Measurements from ENCODE around the gene SMTN. TPM values are rescaled to one million over a fixed set of nuclear protein-coding genes. Genes with fewer than 3 reads are reported as not detected.

SMTN gene
- polyA plus RNA-seq, 1 of the 3 experiments (the other 2 are of a cell fraction) = 30.4 TPM

- WGBS (ENCODE audit: low lambda C conversion rate) = 66% methylated on average over 3 of the region's 3 CpGs
- ChIA-PET POLR2A (no interaction called here), CTCF (no interaction called here)
- TF ChIP-seq CHD2 (IDR thresholded peaks at IDR 0.05; ENCODE audit: low read length, partially characterized antibody) = no peak
- no peak for TF ChIP-seq FOXJ3 (CRISPR knock-in tag; IDR thresholded peaks at IDR 0.05)
- TF ChIP-seq NFIC (IDR thresholded peaks at IDR 0.05; ENCODE audit: borderline replicate concordance) = no peak
- TF ChIP-seq RAD21 (IDR thresholded peaks at IDR 0.05; ENCODE audit: low read length) = no peak
- TF ChIP-seq USF1 (IDR thresholded peaks at IDR 0.05; ENCODE audit: borderline replicate concordance, low read depth) = no peak
- no peak for TF ChIP-seq MEF2A (IDR thresholded peaks at IDR 0.05; ENCODE audit: borderline replicate concordance, low read depth)
- no peak for TF ChIP-seq EP300 (IDR thresholded peaks at IDR 0.05; ENCODE audit: borderline replicate concordance in 1 of 2, low read depth in 1 of 2, low read length in 1 of 2)
- no peak for TF ChIP-seq MXI1 (IDR thresholded peaks at IDR 0.05; ENCODE audit: low read depth, low read length)
- TF ChIP-seq SMC3 (IDR thresholded peaks at IDR 0.05; ENCODE audit: low read depth, low read length) = no peak
- no peak for TF ChIP-seq EZH2phosphoT487 (IDR thresholded peaks at IDR 0.05; ENCODE audit: borderline replicate concordance, low read depth)
- H3K79me2 ChIP-seq (ENCODE audit: insufficient read depth) = no peaks in the 10 kb centered on the region
- H3K4me2 ChIP-seq = no peak overlapping the region
- no peaks in the 10 kb centered on the region for H3F3A ChIP-seq (replicated peaks; ENCODE audit: insufficient read depth)
- no peak overlapping the region for H3K27ac ChIP-seq (ENCODE audit: low read depth in 2 of 2, low read length in 1 of 2)
- H3K4me3 ChIP-seq (ENCODE audit: low read depth in 2 of 2, low read length in 1 of 2) = no peak overlapping the region
- no peak overlapping the region for H2AFZ ChIP-seq (ENCODE audit: low read depth)
- H3K9ac ChIP-seq = no peak overlapping the region
- no peak for DNase-seq
- peaks cover 0 to 3% of the 10 kb centered on the region in 2 experiments; a peak in 1 of 4 replicates for H3K4me1 ChIP-seq (ENCODE audit: control insufficient read depth in 1 of 2, insufficient read depth in 2 of 2, low read depth in 1 of 2, low read length in 1 of 2)
- no peaks in the 10 kb centered on the region for H3K27me3 ChIP-seq (ENCODE audit: insufficient read depth)
- H3K36me3 ChIP-seq (replicated peaks in 1 of 2; ENCODE audit: control insufficient read depth in 1 of 2, insufficient read depth in 2 of 2, low read length in 1 of 2) = no peaks in the 10 kb centered on the region
- no peaks in the 10 kb centered on the region for H4K20me1 ChIP-seq (ENCODE audit: insufficient read depth)
- H3K9me3 ChIP-seq = no peaks in the 10 kb centered on the region
- H3K9me2 ChIP-seq = no peaks in the 10 kb centered on the region
These were observed 40.3 kb upstream of the SMTN start for GRCh38 chr22:31040542-31041398.

DNA sequence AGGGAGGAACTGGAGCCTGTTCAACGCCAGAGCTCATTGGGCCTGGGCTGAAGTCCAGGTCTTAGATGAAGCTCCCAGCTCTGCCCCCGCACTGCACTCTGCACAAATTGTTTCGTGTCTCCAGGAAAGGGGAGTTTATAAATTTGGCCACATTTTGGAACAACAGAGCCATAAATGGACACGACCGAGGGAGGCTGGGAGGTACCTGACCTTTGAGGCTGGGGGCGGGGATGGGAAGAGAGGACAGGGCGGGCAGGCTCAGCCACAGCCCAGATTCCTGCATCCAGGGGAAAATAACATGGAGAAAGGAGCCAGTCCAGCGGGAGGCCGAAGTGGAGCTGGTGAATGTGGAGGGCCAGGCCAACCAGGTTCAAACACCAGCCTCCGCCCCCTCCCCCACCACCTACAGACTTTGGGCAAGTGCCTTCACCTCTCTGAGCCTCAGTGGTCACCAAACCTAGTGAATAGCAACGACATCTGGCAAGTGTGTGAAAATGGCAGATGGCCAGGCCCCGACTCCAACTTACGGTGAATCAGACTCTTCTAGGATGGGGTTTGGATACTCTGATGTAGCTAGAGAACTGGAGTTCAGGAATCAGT lies 36.8 kb upstream of the SMTN start:
- TF ChIP-seq USF2 (IDR thresholded peaks at IDR 0.05; ENCODE audit: borderline replicate concordance, low read depth, low read length) (no peak), NFIC (IDR thresholded peaks at IDR 0.05; ENCODE audit: borderline replicate concordance) (no peak), SIN3A (IDR thresholded peaks at IDR 0.05; ENCODE audit: borderline replicate concordance, low read depth, low read length) (no peak), FOXM1 (IDR thresholded peaks at IDR 0.05; ENCODE audit: low read depth) (no peak), IRF3 (IDR thresholded peaks at IDR 0.05; ENCODE audit: low read depth, low read length) (no peak), NRF1 (IDR thresholded peaks at IDR 0.05; ENCODE audit: low read depth, low read length) (no peak), MXI1 (IDR thresholded peaks at IDR 0.05; ENCODE audit: low read depth, low read length) (no peak), REST (IDR thresholded peaks at IDR 0.05; ENCODE audit: low read depth, low read length) (no peak), FOSL2 (IDR thresholded peaks at IDR 0.05; ENCODE audit: borderline replicate concordance, low read depth) (no peak), RFX5 (IDR thresholded peaks at IDR 0.05; ENCODE audit: low read length) (no peak)
- no peaks in the 10 kb centered on the region for H3K9me2 ChIP-seq
- no peaks in the 10 kb centered on the region for H3K36me3 ChIP-seq (replicated peaks in 1 of 2; ENCODE audit: control insufficient read depth in 1 of 2, insufficient read depth in 2 of 2, low read length in 1 of 2)
- no peaks in the 10 kb centered on the region for H3K79me2 ChIP-seq (ENCODE audit: insufficient read depth)
- no peak overlapping the region for H3K4me2 ChIP-seq
- ChIA-PET POLR2A (no interaction called here), CTCF (interaction anchor here (2.8 kb wide), 1 partner anchor 41 kb away, joined by 10 read pairs; no protein-coding TSS in a partner anchor)
- H3K4me3 ChIP-seq (ENCODE audit: low read depth in 2 of 2, low read length in 1 of 2) = no peak overlapping the region
- H3K4me1 ChIP-seq (ENCODE audit: control insufficient read depth in 1 of 2, insufficient read depth in 2 of 2, low read depth in 1 of 2, low read length in 1 of 2) = no peaks in the 10 kb centered on the region; a peak in 1 of 4 replicates
- H3K9me3 ChIP-seq = no peaks in the 10 kb centered on the region
- no peak overlapping the region for H3K27ac ChIP-seq (ENCODE audit: low read depth in 2 of 2, low read length in 1 of 2)
- no peak for DNase-seq
- H3K9ac ChIP-seq = no peak overlapping the region
- 62% methylated on average over 12 of the region's 13 CpGs for WGBS (ENCODE audit: low lambda C conversion rate)
- H2AFZ ChIP-seq (ENCODE audit: low read depth) = no peak overlapping the region
- H4K20me1 ChIP-seq (ENCODE audit: insufficient read depth) = no peaks in the 10 kb centered on the region
- H3K27me3 ChIP-seq (ENCODE audit: insufficient read depth) = no peaks in the 10 kb centered on the region
- H3F3A ChIP-seq (replicated peaks; ENCODE audit: insufficient read depth) = no peaks in the 10 kb centered on the region

Data from SK-N-SH (cell line).